MCF 10A (cell line): ENCODE data around the gene HELZ. TPM values are rescaled to one million over a fixed set of nuclear protein-coding genes. Genes with fewer than 3 reads are reported as not detected.

Experiments
- BruUV-seq: library from RNA; stranded (reverse); fragments of 400-500 nt; replicated peaks from 2 replicates; lab custom pipeline; 2021; lab: Mats Ljungman, UMichigan
- CTCF ChIA-PET: fragments of 300-600 bp; sonication (Branson Sonifier 250); formaldehyde crosslinking; extraction: SDS; loops from one replicate; lab custom pipeline; 2021; ENCODE audit warnings: antibody characterized with exemption, inconsistent platforms; lab: Yijun Ruan, JAX
- POLR2A ChIA-PET: fragments of 300-600, 350-650 bp; sonication (Branson Sonifier 250); formaldehyde crosslinking; extraction: SDS; loops from one replicate; lab custom pipeline; 2020; ENCODE audit warnings: antibody characterized with exemption, inconsistent platforms; lab: Yijun Ruan, JAX
- DNase-seq: peaks from one replicate; pipeline ENCODE4 v3.0.0-alpha.2; 2018; ENCODE audit not compliant: unreplicated experiment
- H3K27ac Mint-ChIP-seq: one replicate; pipeline ENCODE4 v1.8.0; 2022; ENCODE audit warnings: mild to moderate bottlenecking, low read depth, mixed read lengths; ENCODE audit not compliant: unreplicated experiment
- H3K27me3 Mint-ChIP-seq: one replicate; pipeline ENCODE4 v1.8.0; 2022; ENCODE audit warnings: mixed read lengths; ENCODE audit not compliant: insufficient read depth, unreplicated experiment
- H3K36me3 Mint-ChIP-seq: one replicate; pipeline ENCODE4 v1.8.0; 2022; ENCODE audit warnings: mild to moderate bottlenecking, moderate library complexity, mixed read lengths; ENCODE audit not compliant: insufficient read depth, unreplicated experiment
- H3K4me1 Mint-ChIP-seq: one replicate; pipeline ENCODE4 v1.8.0; 2022; ENCODE audit warnings: mixed read lengths; ENCODE audit not compliant: insufficient read depth, unreplicated experiment
- H3K4me3 Mint-ChIP-seq: one replicate; pipeline ENCODE4 v1.8.0; 2022; ENCODE audit warnings: mild to moderate bottlenecking, moderate library complexity, mixed read lengths; ENCODE audit not compliant: unreplicated experiment
- H3K9me3 Mint-ChIP-seq: one replicate; pipeline ENCODE4 v1.8.0; 2022; ENCODE audit warnings: mixed read lengths; ENCODE audit not compliant: unreplicated experiment
- intact Hi-C: fragments of 100-400 bp; cut with micrococcal nuclease; formaldehyde crosslinking; loops from 2 replicates; pipeline ENCODE4 v1.14.1; 2022
- total RNA-seq: library from RNA; stranded (reverse); gene quantifications from 2 replicates; pipeline ENCODE4 v1.2.3, GENCODE V29; 2022
- TF ChIP-seq, protein P1 (sequence below): fragments of 200-600 bp; IDR thresholded peaks from one replicate; pipeline ENCODE4 v1.8.0; 2022; ENCODE audit warnings: antibody characterized with exemption, mild to moderate bottlenecking; ENCODE audit not compliant: unreplicated experiment

HELZ gene
- total RNA-seq, 1 experiment from 2014 or later, result 71.7 TPM

DNA sequence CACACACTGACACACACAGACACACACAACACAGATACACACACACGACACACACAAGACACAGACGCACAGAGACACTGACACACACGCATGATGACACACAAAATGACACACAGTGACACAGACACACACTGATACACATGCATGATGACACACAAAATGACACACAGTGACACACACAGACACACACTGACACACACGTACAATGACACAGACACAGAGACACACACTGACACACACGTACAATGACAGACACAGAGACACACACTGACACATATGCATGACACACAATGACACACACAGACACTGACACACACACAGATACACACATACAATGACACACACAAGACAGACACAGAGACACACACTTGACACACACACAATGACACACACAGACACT lies 190.4 kb downstream of the HELZ start:
- Mint-ChIP-seq H3K27me3 (no peaks in the 10 kb centered on the region), H3K36me3 (no peaks in the 10 kb centered on the region), H3K4me3 (no peak overlapping the region), H3K27ac (no peak overlapping the region), H3K9me3 (no peaks in the 10 kb centered on the region), H3K4me1 (no peaks in the 10 kb centered on the region)
- BruUV-seq, result no TSS peak
- ChIA-PET CTCF (interaction anchor here (0.5 kb wide), 2 partner anchors 155 to 285 kb away, joined by 3 to 4 read pairs; no protein-coding TSS in a partner anchor), POLR2A (no interaction called here)
- intact Hi-C loops, result no loop called here
- DNase-seq, result no peak
- TF ChIP-seq, protein P1, sequence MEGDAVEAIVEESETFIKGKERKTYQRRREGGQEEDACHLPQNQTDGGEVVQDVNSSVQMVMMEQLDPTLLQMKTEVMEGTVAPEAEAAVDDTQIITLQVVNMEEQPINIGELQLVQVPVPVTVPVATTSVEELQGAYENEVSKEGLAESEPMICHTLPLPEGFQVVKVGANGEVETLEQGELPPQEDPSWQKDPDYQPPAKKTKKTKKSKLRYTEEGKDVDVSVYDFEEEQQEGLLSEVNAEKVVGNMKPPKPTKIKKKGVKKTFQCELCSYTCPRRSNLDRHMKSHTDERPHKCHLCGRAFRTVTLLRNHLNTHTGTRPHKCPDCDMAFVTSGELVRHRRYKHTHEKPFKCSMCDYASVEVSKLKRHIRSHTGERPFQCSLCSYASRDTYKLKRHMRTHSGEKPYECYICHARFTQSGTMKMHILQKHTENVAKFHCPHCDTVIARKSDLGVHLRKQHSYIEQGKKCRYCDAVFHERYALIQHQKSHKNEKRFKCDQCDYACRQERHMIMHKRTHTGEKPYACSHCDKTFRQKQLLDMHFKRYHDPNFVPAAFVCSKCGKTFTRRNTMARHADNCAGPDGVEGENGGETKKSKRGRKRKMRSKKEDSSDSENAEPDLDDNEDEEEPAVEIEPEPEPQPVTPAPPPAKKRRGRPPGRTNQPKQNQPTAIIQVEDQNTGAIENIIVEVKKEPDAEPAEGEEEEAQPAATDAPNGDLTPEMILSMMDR, result no peak

DNA sequence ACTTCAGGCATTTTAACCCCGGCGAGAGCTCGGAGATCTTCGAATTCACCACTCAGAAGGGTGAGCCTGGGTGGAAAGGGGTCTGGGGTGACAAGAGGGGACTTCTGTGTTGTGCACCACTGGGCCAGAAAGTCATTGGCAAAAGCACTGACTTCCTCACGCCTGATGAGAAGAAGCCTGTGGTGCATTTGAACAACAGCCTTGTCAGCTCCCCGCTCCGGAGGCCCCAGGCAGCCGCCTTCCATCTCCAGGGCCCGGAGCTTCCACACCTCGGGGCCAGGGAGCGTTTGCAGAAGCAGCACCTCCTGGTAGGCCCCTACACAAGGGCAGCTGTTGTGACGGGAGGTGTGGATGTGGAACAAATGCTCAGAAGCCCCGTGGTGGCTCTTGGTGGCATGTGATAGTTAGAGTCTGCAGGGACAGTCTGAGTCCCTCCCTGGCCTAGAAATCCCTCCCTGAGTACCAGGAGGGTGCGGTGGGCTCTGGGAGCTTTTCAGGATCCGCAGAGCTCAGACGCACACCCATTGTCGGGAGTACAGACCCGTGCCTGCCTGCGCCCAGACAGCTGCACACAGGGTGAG lies 190.9 kb downstream of the HELZ start:
- TF ChIP-seq, protein P1, result no peak
- Mint-ChIP-seq H3K9me3 (no peaks in the 10 kb centered on the region), H3K27ac (no peak overlapping the region), H3K27me3 (no peaks in the 10 kb centered on the region), H3K4me1 (no peaks in the 10 kb centered on the region), H3K4me3 (no peak overlapping the region), H3K36me3 (no peaks in the 10 kb centered on the region)
- BruUV-seq, result no TSS peak
- DNase-seq, result no peak
- ChIA-PET POLR2A (no interaction called here), CTCF (interaction anchor here (0.5 to 0.6 kb wide), 2 partner anchors 49 to 154 kb away, joined by 3 to 4 read pairs; no protein-coding TSS in a partner anchor)
- intact Hi-C loops, result no loop called here

DNA sequence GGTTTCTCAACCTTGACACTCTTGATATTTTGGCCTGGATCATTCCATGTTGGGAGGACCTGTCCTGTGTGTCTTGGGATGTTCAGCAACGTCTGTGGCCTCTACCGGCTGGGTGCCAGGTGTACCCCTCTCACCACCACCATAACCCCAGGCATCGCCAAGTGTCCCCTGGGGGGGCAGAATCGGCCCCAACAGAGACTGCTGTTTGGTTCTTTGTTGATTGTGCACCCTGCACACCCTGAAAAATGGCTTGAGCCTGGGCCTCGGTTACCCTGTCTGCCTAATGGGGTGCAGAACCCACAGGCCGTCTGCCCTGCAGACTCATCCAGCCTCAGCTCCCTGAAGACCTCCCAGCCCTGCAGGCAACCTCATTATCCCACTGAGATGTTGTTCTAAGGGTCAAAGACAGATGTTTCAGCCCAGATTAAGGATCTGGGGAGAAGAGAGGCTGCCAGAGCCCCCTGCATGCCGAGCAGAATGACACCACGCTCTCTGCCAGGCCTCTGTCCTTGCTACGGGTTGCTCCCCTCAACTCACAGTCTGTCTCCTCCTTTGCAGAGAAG lies 191.5 kb downstream of the HELZ start:
- Mint-ChIP-seq H3K27me3 (no peaks in the 10 kb centered on the region), H3K4me3 (no peak overlapping the region), H3K27ac (no peak overlapping the region), H3K9me3 (peaks cover 6% of the 10 kb centered on the region), H3K36me3 (no peaks in the 10 kb centered on the region), H3K4me1 (no peaks in the 10 kb centered on the region)
- TF ChIP-seq, protein P1, result no peak
- DNase-seq, result no peak
- CTCF ChIA-PET, result interaction anchor here (0.6 kb wide), 1 partner anchor 49 kb away, joined by 3 read pairs; no protein-coding TSS in a partner anchor
- no TSS peak for BruUV-seq
- intact Hi-C loops, result no loop called here
- POLR2A ChIA-PET, result no interaction called here

DNA sequence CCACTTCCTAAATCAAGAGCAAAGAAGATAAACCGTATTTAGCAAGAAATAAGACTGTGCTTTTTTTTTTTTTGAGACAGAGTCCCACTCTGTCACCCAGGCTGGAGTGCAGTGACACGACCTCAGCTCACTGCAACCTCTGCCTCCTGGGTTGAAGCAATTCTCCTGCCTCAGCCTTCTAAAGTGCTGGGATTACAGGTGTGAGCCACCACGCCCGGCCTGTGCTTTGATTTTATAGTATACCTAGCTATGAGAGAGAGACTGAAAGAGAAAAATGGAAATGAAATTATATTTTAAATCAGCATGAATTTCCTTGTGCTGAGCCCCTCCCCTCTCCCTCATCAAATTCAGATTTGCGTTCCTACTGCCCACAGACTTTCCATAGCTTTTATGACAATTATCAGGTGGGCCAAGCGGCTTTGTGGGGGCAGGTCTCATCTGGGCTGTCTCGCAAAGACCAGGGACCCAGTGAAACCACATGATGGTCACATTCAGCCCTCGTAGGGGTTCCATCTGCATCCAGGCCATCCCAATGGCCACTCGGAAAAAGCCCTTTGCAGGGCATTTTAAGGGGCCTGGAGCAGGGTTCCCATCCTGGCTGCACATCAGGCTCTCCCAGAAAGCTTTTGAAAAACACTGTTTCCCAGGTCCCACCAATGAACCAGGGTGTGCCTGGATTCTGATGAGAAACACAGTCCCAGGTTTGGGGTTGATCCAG lies 192.1 kb downstream of the HELZ start:
- no peaks in the 10 kb centered on the region for H3K36me3 Mint-ChIP-seq
- H3K4me1 Mint-ChIP-seq, result no peaks in the 10 kb centered on the region
- no peak overlapping the region for H3K27ac Mint-ChIP-seq
- no peak for DNase-seq
- CTCF ChIA-PET, result no interaction called here
- TF ChIP-seq, protein P1, result no peak
- no peak overlapping the region for H3K4me3 Mint-ChIP-seq
- POLR2A ChIA-PET, result no interaction called here
- peaks cover 8% of the 10 kb centered on the region for H3K9me3 Mint-ChIP-seq
- BruUV-seq, result no TSS peak
- H3K27me3 Mint-ChIP-seq, result no peaks in the 10 kb centered on the region
- intact Hi-C loops, result no loop called here
